OCI-LY1 (cell line): Measurements from ENCODE around the gene TPH2.

Experiments
- CTCF ChIP-seq: fragments of 200-600 bp; sonication (generic), shearing (Covaris generic); IDR thresholded peaks from 2 replicates; pipeline ENCODE4 v1.5.1; 2017; ENCODE audit warnings: mild to moderate bottlenecking, antibody characterized with exemption, low read length, moderate library complexity, mixed read lengths
- EZH2 ChIP-seq: fragments of 200-600 bp; sonication (generic), shearing (Covaris generic); IDR thresholded peaks from 2 replicates; pipeline ENCODE4 v1.8.0; 2017; ENCODE audit warnings: borderline replicate concordance, mixed run types, mild to moderate bottlenecking, antibody characterized with exemption, low read length, moderate library complexity, mixed read lengths

GRCh38 chr12:71948390-71948789 lies 9.7 kb downstream of the TPH2 start:
- TF ChIP-seq CTCF (no peak), EZH2 (no peak)
